ENCODE data around the gene TMPRSS9. TPM values are rescaled to one million over a fixed set of nuclear protein-coding genes. Genes with fewer than 3 reads are reported as not detected.

The TMPRSS9 gene
- total and polyA plus RNA-seq, 2 donors from 2014 or later, result not detected

DNA sequence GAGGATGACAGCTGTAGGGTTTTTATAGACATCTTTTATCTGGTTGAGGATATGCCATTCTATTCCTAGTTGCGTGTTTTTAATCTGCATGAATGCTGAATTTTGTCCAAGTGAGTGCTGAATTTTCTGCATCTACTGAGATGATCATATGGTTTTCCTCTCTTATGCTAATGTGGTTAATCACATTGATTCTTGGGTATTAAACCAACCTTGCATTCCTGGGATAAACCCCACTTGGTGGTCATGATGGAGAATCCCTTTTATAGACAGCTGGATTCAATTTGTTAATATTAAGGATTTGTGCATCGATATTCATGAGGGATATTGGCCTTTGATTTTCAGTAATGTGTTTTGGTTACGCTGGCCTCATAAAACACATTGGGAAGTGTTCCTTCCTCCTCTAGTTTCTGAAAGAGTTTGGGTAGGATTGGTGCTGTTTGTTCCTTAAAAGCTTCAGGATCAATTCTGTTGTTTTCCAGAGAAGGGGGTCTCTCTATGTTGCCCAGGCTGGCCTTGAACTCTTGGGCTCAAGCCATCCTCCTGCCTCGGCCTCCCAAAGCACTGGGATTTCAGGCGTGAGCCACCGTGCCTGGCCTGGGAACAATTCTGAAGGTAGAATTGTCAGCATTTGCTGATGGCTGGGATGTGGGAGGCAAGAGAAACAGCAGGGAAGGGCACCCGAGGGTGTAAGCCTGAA lies 44.8 kb upstream of the TMPRSS9 start:
- FAIRE-seq (no peak), DNase-seq (no peak)
- Histone ChIP-seq H3K4me3 (ENCODE audit: low read length in 3 of 3) (no peak overlapping the region), H3K27me3 (ENCODE audit: control insufficient read depth, insufficient read depth, low read length) (no peaks in the 10 kb centered on the region), H3K27ac (ENCODE audit: low read depth in 2 of 2, low read length in 2 of 2) (no peak overlapping the region), H3K9me3 (ENCODE audit: control insufficient read depth in 2 of 3, insufficient read depth in 1 of 3, low read length in 3 of 3) (no peaks in the 10 kb centered on the region), H3K36me3 (ENCODE audit: control insufficient read depth in 2 of 3, insufficient read depth in 3 of 3, low read length in 3 of 3) (no peaks in the 10 kb centered on the region), H3K9ac (ENCODE audit: low read length in 3 of 3) (no peak overlapping the region), H3K4me1 (ENCODE audit: control insufficient read depth in 2 of 3, insufficient read depth in 2 of 3, low read depth in 1 of 3, low read length in 3 of 3) (peaks cover 0 to 3% (median 0%) of the 10 kb centered on the region in 3 donors)
- TF ChIP-seq, protein P1, sequence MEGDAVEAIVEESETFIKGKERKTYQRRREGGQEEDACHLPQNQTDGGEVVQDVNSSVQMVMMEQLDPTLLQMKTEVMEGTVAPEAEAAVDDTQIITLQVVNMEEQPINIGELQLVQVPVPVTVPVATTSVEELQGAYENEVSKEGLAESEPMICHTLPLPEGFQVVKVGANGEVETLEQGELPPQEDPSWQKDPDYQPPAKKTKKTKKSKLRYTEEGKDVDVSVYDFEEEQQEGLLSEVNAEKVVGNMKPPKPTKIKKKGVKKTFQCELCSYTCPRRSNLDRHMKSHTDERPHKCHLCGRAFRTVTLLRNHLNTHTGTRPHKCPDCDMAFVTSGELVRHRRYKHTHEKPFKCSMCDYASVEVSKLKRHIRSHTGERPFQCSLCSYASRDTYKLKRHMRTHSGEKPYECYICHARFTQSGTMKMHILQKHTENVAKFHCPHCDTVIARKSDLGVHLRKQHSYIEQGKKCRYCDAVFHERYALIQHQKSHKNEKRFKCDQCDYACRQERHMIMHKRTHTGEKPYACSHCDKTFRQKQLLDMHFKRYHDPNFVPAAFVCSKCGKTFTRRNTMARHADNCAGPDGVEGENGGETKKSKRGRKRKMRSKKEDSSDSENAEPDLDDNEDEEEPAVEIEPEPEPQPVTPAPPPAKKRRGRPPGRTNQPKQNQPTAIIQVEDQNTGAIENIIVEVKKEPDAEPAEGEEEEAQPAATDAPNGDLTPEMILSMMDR (IDR thresholded peaks at IDR 0.05; ENCODE audit: borderline replicate concordance, extremely low read depth, insufficient read depth), result no peak
- intact Hi-C loops (cut with DNase I), result loop anchor here (10.0 kb wide), 1 partner anchor 160 kb away; the partner anchor contains the start of gene AP3D1

DNA sequence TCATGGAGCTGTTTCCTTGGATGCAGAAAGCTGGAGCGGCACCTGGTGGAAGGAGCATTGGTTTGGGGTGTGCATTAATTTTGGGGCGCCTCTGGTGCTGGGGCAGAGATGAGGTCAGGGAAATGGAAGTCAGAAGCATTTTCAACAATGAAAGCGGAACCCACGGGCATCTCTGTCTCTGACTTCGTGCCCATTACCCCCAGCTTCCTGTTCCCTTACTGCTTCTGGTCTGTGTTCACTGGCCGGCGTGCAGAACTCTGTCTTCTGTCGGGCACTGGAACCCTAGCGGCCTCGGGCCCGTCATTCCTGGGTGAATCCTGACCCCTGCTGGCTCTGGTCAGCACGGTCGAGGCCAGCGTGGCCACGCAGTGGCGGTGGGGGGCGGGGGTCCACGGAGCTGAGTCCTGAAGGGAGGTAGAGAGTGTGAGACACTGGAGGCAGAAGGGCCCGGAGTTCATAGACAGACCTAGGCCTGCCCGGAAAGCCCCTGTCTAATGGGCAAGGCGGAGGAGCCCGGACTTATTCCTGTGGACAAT lies 44.2 kb upstream of the TMPRSS9 start:
- H3K9ac ChIP-seq (ENCODE audit: low read length in 3 of 3), result no peak overlapping the region
- DNase-seq, result peak in 4 of 5 donors; percentile 78 to 85 (median 79)
- no peak overlapping the region for H3K27ac ChIP-seq (ENCODE audit: low read depth in 2 of 2, low read length in 2 of 2)
- peaks cover 0 to 3% (median 0%) of the 10 kb centered on the region in 3 donors for H3K4me1 ChIP-seq (ENCODE audit: control insufficient read depth in 2 of 3, insufficient read depth in 2 of 3, low read depth in 1 of 3, low read length in 3 of 3)
- H3K27me3 ChIP-seq (ENCODE audit: control insufficient read depth, insufficient read depth, low read length), result no peaks in the 10 kb centered on the region
- no peak for FAIRE-seq
- no peak overlapping the region for H3K4me3 ChIP-seq (ENCODE audit: low read length in 3 of 3)
- H3K36me3 ChIP-seq (ENCODE audit: control insufficient read depth in 2 of 3, insufficient read depth in 3 of 3, low read length in 3 of 3), result no peaks in the 10 kb centered on the region
- TF ChIP-seq, protein P1 (IDR thresholded peaks at IDR 0.05; ENCODE audit: borderline replicate concordance, extremely low read depth, insufficient read depth), result peak; percentile 63
- H3K9me3 ChIP-seq (ENCODE audit: control insufficient read depth in 2 of 3, insufficient read depth in 1 of 3, low read length in 3 of 3), result no peaks in the 10 kb centered on the region
- intact Hi-C loops (cut with DNase I), result loop anchor here (10.0 kb wide), 1 partner anchor 161 kb away; the partner anchor contains the start of gene AP3D1

DNA sequence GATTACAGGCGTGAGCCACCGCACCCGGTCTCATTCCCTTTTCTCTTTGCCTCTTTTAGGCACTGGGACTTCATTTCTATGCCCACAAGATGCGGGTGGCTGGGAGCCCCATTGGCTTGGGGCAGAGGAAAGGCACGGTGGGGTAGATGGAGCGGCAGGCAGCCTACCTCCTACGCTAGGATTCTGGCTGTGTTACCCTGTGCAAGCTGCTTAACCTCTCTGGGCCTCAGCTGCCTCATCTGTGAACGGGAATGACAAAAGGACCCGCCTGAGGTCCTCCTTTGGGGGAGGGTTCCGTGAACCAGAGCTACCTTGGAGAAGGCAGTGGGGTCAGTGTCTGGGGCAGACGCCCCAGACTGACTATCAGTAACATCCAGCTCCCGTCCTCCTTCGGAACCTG lies 42.8 kb upstream of the TMPRSS9 start:
- H3K27ac ChIP-seq (ENCODE audit: low read depth in 2 of 2, low read length in 2 of 2), result no peak overlapping the region
- intact Hi-C loops (cut with DNase I), result loop anchor here (10.0 kb wide), 1 partner anchor 162 kb away; the partner anchor contains the start of gene AP3D1
- H3K9ac ChIP-seq (ENCODE audit: low read length in 3 of 3), result no peak overlapping the region
- peaks cover 0 to 3% (median 0%) of the 10 kb centered on the region in 3 donors for H3K4me1 ChIP-seq (ENCODE audit: control insufficient read depth in 2 of 3, insufficient read depth in 2 of 3, low read depth in 1 of 3, low read length in 3 of 3)
- DNase-seq (no peak), FAIRE-seq (no peak)
- H3K27me3 ChIP-seq (ENCODE audit: control insufficient read depth, insufficient read depth, low read length), result no peaks in the 10 kb centered on the region
- H3K4me3 ChIP-seq (ENCODE audit: low read length in 3 of 3), result no peak overlapping the region
- TF ChIP-seq, protein P1 (IDR thresholded peaks at IDR 0.05; ENCODE audit: borderline replicate concordance, extremely low read depth, insufficient read depth), result no peak
- no peaks in the 10 kb centered on the region for H3K36me3 ChIP-seq (ENCODE audit: control insufficient read depth in 2 of 3, insufficient read depth in 3 of 3, low read length in 3 of 3)
- H3K9me3 ChIP-seq (ENCODE audit: control insufficient read depth in 2 of 3, insufficient read depth in 1 of 3, low read length in 3 of 3), result no peaks in the 10 kb centered on the region
